Esophagus muscularis mucosa (tissue), 4 donors: ENCODE data around the gene MMS19.

Experiments used
- CTCF ChIP-seq, 3 experiments: fragments of 200-600 bp in 2 of 3; fragments of 450-650 bp in 1 of 3; sonication (generic) in 2 of 3; IDR thresholded peaks; one replicate each; pipeline ENCODE4 v1.5.1; 2017 to 2019; ENCODE audit warnings: antibody characterized with exemption in 3 of 3, mild to moderate bottlenecking in 2 of 3, moderate library complexity in 1 of 3
- EP300 ChIP-seq: sonication (generic); formaldehyde crosslinking; IDR thresholded peaks from one replicate; pipeline ENCODE4 v1.6.1; 2017; ENCODE audit warnings: antibody characterized with exemption
- POLR2AphosphoS5 ChIP-seq, 2 donors: sonication (generic); formaldehyde crosslinking; IDR thresholded peaks; one replicate each; pipeline ENCODE4 v1.6.1; 2017; ENCODE audit warnings: antibody characterized with exemption in 2 of 2

- TF ChIP-seq CTCF (IDR thresholded peaks at IDR 0.05) (peak; percentile 53 to 77 (median 63)), POLR2AphosphoS5 (IDR thresholded peaks at IDR 0.05) (peak; percentile 91 to 99), EP300 (no peak)
Observed at GRCh38 chr10:97425964-97426775, 72.1 kb downstream of the MMS19 start, which contains the start of gene PGAM1.
